ENCODE data around the gene TEAD3. TPM values are rescaled to one million over a fixed set of nuclear protein-coding genes. Genes with fewer than 3 reads are reported as not detected.
A peak's percentile ranks its signal among the peaks of the same experiment; 100 is the strongest.

TEAD3 gene
- total RNA-seq, 1 experiment from 2014 or later: 27.0 TPM

GRCh38 chr6:35473075-35473849 is 23.6 kb downstream of the TEAD3 start:
- peak overlapping the region in 1 of 2 experiments; percentile 31; a peak in 2 of 5 replicates for H3K4me3 Mint-ChIP-seq
- H3K27me3 Mint-ChIP-seq (ENCODE audit: low read depth): peaks cover 1% of the 10 kb centered on the region; the same call in 1 of the 2 replicates
- no peak overlapping the region for H3T11ph ChIP-seq (ENCODE audit: low read length)
- no peak overlapping the region; the same call in 1 of the 2 replicates for H3K14ac ChIP-seq (ENCODE audit: insufficient read depth, low read length)
- no peak overlapping the region for H2AFZ ChIP-seq (ENCODE audit: low read length)
- peaks cover 23 to 44% of the 10 kb centered on the region in 2 experiments for H3K4me1 Mint-ChIP-seq
- peaks cover 41 to 82% (median 81%) of the 10 kb centered on the region in 3 experiments for H3K36me3 Mint-ChIP-seq (ENCODE audit: insufficient read depth in 1 of 3, low read depth in 3 of 3)
- no peak overlapping the region for H2AK5ac ChIP-seq (ENCODE audit: insufficient read length, low read length)
- no peak overlapping the region for H2BK5ac ChIP-seq (ENCODE audit: insufficient read length, low read length)
- peaks cover 3% of the 10 kb centered on the region for H3K79me1 ChIP-seq (ENCODE audit: insufficient read depth, low read depth, low read length, poor library complexity, severe bottlenecking)
- H3K23ac ChIP-seq (ENCODE audit: insufficient read length, low read depth, low read length): no peak overlapping the region
- no peak overlapping the region for H4K91ac ChIP-seq (ENCODE audit: insufficient read length, low read depth, low read length)
- H3K4me1 ChIP-seq (ENCODE audit: insufficient read depth, low read length): 0 out of 2 replicates have a peak, but pooled peaks cover 3% of the 10 kb centered on the region
- no peak overlapping the region for H2BK12ac ChIP-seq (ENCODE audit: insufficient read length, low read depth, low read length)
- no peak for TF ChIP-seq CTCF (conservative IDR thresholded peaks at IDR 0.05)
- WGBS (ENCODE audit: extremely low coverage, insufficient read length, low lambda C conversion rate): no CpG with 5 or more reads among the region's 9 CpGs
- peaks cover 18% of the 10 kb centered on the region; the same call in 1 of the 2 replicates for H3K79me2 ChIP-seq (ENCODE audit: insufficient read depth, low read length)
- peak; percentile 52 for DNase-seq
- H3K27me3 ChIP-seq (ENCODE audit: insufficient read depth, low read length): no peaks in the 10 kb centered on the region
- H3K9me3 ChIP-seq (ENCODE audit: control insufficient read depth, low read depth, low read length): no peaks in the 10 kb centered on the region
- H3K9me3 Mint-ChIP-seq: peaks cover 6 to 7% of the 10 kb centered on the region in 2 experiments; a peak in 4 of 5 replicates
- no peak overlapping the region for H3K4me2 ChIP-seq (ENCODE audit: insufficient read depth, insufficient read length, low read length)
- no peak overlapping the region for H4K5ac ChIP-seq (ENCODE audit: insufficient read length, low read depth, low read length)
- peaks cover 11% of the 10 kb centered on the region for H3K23me2 ChIP-seq (ENCODE audit: insufficient read length, low read depth, low read length, poor library complexity, severe bottlenecking)
- H2BK15ac ChIP-seq (ENCODE audit: low read depth, low read length): no peak overlapping the region
- no peak overlapping the region for H3K18ac ChIP-seq (ENCODE audit: insufficient read length, low read depth, low read length)
- H3K4ac ChIP-seq (ENCODE audit: low read depth, low read length): no peak overlapping the region
- H3K56ac ChIP-seq (ENCODE audit: insufficient read length, low read depth, low read length): no peak overlapping the region
- no peak overlapping the region for H3K9ac ChIP-seq (ENCODE audit: extremely low read depth, insufficient read length, low read length)
- no peak overlapping the region for H4K8ac ChIP-seq (replicated peaks; ENCODE audit: insufficient read length, low read depth, low read length)
- H2BK20ac ChIP-seq (ENCODE audit: low read depth, low read length, poor library complexity, severe bottlenecking): no peak overlapping the region
- H4K20me1 ChIP-seq (ENCODE audit: control insufficient read depth, insufficient read depth, insufficient read length): no peaks in the 10 kb centered on the region
- peak overlapping the region; percentile 53 to 89 (median 55); a peak in 5 of 7 replicates for H3K27ac Mint-ChIP-seq
- H2BK120ac ChIP-seq (ENCODE audit: low read depth, low read length, poor library complexity, severe bottlenecking): no peak overlapping the region
- no peak overlapping the region for H3K27ac ChIP-seq (ENCODE audit: insufficient read length, low read depth, low read length)
